GM18519 (cell line): ENCODE data around the gene KRT33B.

Source experiments
- ATAC-seq: cut with Tn5 transposase; IDR thresholded peaks from one replicate; pipeline ENCODE4 v1.9.1; 2021; ENCODE audit warnings: mild to moderate bottlenecking, moderate library complexity; ENCODE audit not compliant: unreplicated experiment, low FRiP score

The KRT33B gene

GRCh38 chr17:41327411-41328120, 42.0 kb downstream of the KRT33B start:
- no peak for ATAC-seq

- no peak for ATAC-seq
Observed at GRCh38 chr17:41326173-41327145, 43.2 kb downstream of the KRT33B start.

- no peak for ATAC-seq
Observed at GRCh38 chr17:41325611-41326010, 44.0 kb downstream of the KRT33B start.

- no peak for ATAC-seq
Observed at GRCh38 chr17:41325126-41325525, 44.5 kb downstream of the KRT33B start.

GRCh38 chr17:41324180-41325075, 45.2 kb downstream of the KRT33B start:
- ATAC-seq = no peak

GRCh38 chr17:41322903-41323895, 46.4 kb downstream of the KRT33B start:
- ATAC-seq = no peak

- no peak for ATAC-seq
Observed at GRCh38 chr17:41322094-41322902, 47.3 kb downstream of the KRT33B start.

GRCh38 chr17:41318231-41318630, 51.4 kb downstream of the KRT33B start:
- no peak for ATAC-seq

GRCh38 chr17:41315814-41316445, 53.7 kb downstream of the KRT33B start:
- ATAC-seq = no peak

GRCh38 chr17:41315204-41315794, 54.3 kb downstream of the KRT33B start, which contains the start of gene KRTAP17-1:
KRTAP17-1 (minus strand) TSS chr17:41315710; CDS start chr17:41315650, 60 bp downstream.
- no peak for ATAC-seq
